ENCODE results near the gene PPP1CA.

Gene PPP1CA

DNA sequence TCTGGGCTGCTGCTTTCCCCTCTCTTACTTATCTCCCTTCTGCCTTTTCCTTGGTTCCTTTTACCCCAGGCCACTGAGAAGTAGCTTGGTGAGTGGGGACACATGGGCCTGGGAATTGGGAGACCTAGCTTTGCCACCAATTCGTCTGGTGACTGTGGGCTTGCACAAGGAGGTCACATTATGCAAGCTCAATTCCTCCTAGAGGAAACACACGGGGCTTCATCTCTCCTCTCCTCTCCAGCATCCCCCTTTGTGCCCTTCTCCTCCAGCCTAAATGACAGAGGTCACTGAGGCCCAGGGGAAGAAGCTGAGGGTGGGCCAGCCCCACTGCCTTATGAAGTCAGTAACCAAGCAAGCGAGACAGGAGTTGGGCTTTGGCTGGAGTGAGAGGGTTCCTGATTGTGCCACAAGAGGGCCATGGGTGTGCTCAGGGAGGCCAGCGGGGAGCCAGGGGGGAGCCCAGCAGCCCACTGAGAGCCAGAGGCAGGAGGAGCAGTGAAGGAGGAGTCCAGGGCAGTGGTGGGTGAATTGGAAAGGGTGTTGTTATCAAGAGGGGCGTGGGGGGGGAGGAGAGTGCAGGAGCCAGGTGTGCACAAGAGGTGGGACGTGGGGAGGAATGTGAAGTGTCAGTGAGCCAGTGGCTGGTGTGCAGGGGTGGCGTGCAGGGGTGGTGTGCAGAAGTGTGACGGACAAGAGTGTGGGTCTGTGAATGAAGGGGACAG, 30.3 kb downstream of the PPP1CA start:
- TF ChIP-seq, protein P1, sequence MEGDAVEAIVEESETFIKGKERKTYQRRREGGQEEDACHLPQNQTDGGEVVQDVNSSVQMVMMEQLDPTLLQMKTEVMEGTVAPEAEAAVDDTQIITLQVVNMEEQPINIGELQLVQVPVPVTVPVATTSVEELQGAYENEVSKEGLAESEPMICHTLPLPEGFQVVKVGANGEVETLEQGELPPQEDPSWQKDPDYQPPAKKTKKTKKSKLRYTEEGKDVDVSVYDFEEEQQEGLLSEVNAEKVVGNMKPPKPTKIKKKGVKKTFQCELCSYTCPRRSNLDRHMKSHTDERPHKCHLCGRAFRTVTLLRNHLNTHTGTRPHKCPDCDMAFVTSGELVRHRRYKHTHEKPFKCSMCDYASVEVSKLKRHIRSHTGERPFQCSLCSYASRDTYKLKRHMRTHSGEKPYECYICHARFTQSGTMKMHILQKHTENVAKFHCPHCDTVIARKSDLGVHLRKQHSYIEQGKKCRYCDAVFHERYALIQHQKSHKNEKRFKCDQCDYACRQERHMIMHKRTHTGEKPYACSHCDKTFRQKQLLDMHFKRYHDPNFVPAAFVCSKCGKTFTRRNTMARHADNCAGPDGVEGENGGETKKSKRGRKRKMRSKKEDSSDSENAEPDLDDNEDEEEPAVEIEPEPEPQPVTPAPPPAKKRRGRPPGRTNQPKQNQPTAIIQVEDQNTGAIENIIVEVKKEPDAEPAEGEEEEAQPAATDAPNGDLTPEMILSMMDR (IDR thresholded peaks at IDR 0.05; ENCODE audit: low read depth, low read length): peak; percentile 57
- DNase-seq (ENCODE audit: extremely low read depth, low read depth): no peak

DNA sequence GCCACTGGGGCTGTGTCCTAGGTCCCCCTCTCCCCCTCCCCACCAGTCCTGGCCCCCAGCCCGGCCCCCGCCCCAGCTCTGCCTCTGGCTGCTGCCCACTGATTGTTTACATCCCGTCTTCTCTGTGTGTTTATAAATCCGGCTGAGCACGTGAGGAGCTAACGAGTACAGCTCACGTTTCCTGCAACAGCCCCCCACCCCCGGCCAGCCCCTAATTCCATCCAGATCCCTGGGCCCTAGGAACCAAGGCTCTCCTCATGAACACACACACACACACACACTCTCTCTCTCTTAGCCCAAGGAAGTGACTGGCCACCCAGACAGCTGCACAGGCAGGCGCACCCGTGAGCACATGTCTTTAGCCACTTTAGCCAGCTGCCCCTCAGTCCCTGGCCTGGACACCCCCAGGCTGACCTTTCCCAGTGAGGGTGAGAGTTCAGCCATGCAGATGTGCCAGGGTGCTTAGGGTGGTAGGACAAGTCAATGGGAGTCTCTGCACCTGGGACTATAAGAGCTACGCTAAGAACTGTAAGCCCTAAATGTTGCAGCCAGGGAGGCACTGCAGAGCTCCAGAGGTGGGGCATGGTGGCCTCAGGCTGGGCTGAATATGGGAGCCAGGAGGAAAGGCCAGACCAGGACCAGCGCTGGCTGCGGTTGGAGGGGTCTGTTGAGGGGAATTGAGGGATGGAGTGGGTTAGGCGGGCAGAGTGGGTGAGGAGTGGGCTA, 31.1 kb downstream of the PPP1CA start:
- peak; percentile 77 for DNase-seq (ENCODE audit: extremely low read depth, low read depth)
- TF ChIP-seq, protein P1 (IDR thresholded peaks at IDR 0.05; ENCODE audit: low read depth, low read length): no peak

DNA sequence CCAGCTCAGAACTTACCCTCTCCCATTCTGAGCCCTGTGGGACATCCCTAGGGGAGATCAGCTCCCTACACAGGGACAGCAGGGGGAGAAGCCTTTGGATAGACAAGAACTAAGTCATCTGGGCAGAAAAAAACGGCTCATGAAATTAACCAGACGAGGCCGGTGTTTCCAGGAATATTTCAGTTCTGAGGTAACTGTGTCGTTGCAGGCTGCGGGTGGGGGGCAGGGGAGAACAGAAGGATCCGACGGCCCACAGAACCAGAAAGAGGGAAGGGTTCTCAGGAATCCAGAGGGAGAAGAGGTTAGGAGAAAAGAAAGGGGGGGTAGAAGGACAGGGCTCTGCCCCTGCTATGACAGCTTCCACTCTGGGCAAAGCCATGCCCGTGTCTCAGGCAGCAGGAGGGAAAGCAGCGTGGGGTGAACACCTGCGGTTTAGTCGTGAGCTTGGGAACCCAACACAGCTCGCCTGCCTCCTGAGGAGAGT, 31.8 kb downstream of the PPP1CA start:
- TF ChIP-seq, protein P1 (IDR thresholded peaks at IDR 0.05; ENCODE audit: low read depth, low read length): no peak
- DNase-seq (ENCODE audit: extremely low read depth, low read depth): no peak

DNA sequence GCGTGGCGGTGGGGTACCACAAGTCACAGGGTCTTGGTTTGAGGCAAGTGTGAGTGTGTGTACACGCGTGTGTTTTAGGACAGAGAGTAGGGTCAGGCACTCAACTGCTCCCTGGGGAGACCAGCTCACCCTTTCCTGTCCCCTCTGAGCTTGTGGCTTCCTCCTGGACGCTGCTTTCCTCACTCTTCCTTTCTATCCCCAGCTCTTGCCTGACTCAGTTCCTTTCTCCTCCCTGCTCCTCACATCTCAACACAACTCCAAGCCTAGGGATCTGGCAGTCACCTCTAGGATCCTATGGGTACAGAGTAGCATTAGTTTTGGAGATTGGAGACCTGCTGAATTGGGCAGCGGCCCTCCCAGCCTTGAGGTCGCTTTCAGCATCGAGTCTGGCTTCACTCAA, 32.4 kb downstream of the PPP1CA start:
- TF ChIP-seq, protein P1 (IDR thresholded peaks at IDR 0.05; ENCODE audit: low read depth, low read length): no peak
- DNase-seq (ENCODE audit: extremely low read depth, low read depth): no peak

DNA sequence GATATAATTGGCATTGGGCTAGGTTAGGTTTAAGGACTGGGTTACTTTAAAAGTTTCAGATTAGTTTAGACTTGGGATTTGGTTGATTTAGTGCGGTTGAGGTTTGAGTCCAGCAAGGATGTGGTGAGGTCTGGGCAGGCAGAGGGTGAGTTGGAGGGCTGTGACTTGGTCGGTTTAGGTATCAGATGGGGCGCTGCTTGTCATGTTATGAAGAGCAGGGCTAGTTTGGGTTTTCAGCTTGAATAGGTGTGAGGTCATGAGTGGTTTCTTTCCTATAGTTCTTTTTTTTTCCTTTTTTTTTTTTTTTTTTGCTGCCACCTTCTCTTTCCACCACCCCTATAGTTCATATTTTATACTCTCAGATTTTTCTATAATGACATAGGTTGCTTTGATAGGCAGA, 33.0 kb downstream of the PPP1CA start:
- DNase-seq (ENCODE audit: extremely low read depth, low read depth): no peak
- TF ChIP-seq, protein P1 (IDR thresholded peaks at IDR 0.05; ENCODE audit: low read depth, low read length): no peak

DNA sequence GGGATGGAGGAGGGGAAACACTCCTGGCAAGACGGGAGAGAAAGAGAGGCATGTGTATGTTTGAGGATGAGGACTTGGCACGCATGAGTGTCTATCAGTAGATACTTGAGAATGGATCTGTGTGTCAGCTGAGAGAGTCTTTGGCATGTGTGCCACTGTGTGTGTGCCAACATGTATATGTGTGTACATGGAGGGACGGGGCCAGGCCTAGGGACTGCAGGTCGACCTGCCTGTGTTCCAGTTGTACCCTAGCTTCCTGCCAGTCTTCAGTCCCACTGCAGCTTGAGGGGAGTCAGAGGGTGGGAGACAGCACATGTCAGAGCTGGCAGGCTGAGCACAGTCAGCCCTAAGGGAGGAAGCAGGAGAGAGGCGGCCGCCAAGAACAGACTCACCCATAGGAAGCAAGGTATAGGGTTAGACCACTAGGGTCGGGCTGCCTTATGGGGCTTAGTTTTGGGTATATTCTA, 33.9 kb downstream of the PPP1CA start:
- DNase-seq (ENCODE audit: extremely low read depth, low read depth): no peak
- TF ChIP-seq, protein P1 (IDR thresholded peaks at IDR 0.05; ENCODE audit: low read depth, low read length): no peak
